Muscle layer of duodenum (tissue), 2 donors: Measurements from ENCODE around the gene GP9.

Experiments used
- H3K27ac ChIP-seq: one replicate; pipeline ENCODE4 v1.7.0; 2013; ENCODE audit warnings: mild to moderate bottlenecking, low read length
- H3K27me3 ChIP-seq: one replicate; pipeline ENCODE4 v1.7.0; 2013; ENCODE audit warnings: low read depth, mild to moderate bottlenecking, control low read depth, low read length
- H3K36me3 ChIP-seq, 2 donors: one replicate each; pipeline ENCODE4 v1.7.0; 2013; ENCODE audit warnings: low read length in 2 of 2, control low read depth in 1 of 2, mild to moderate bottlenecking in 1 of 2; ENCODE audit not compliant: insufficient read depth in 2 of 2, control insufficient read depth in 1 of 2
- H3K4me1 ChIP-seq, 2 donors: one replicate each; pipeline ENCODE4 v1.7.0; 2013; ENCODE audit warnings: low read length in 2 of 2, mild to moderate bottlenecking in 2 of 2, control low read depth in 1 of 2, moderate library complexity in 1 of 2; ENCODE audit not compliant: insufficient read depth in 2 of 2, control insufficient read depth in 1 of 2
- H3K4me3 ChIP-seq, 2 donors: one replicate each; pipeline ENCODE4 v1.7.0; 2013; ENCODE audit warnings: low read length in 2 of 2, low read depth in 1 of 2, mild to moderate bottlenecking in 1 of 2
- H3K9me3 ChIP-seq, 2 donors: one replicate each; pipeline ENCODE4 v1.7.0; 2013; ENCODE audit warnings: low read length in 2 of 2, control low read depth in 1 of 2, mild to moderate bottlenecking in 1 of 2; ENCODE audit not compliant: control insufficient read depth in 1 of 2
- donor health status: healthy.

GP9 gene

GRCh38 chr3:129020691-129021090 lies 39.9 kb upstream of the GP9 start:
- Histone ChIP-seq H3K27ac (no peak overlapping the region), H3K4me3 (no peak overlapping the region), H3K27me3 (no peaks in the 10 kb centered on the region), H3K4me1 (peaks cover 6 to 14% of the 10 kb centered on the region in 2 donors), H3K9me3 (no peaks in the 10 kb centered on the region), H3K36me3 (no peaks in the 10 kb centered on the region)

- Histone ChIP-seq H3K4me1 (peaks cover 1 to 9% of the 10 kb centered on the region in 2 donors), H3K27me3 (no peaks in the 10 kb centered on the region), H3K36me3 (no peaks in the 10 kb centered on the region), H3K27ac (no peak overlapping the region), H3K4me3 (no peak overlapping the region), H3K9me3 (no peaks in the 10 kb centered on the region)
Observed at GRCh38 chr3:129021140-129021551, 39.4 kb upstream of the GP9 start.

DNA sequence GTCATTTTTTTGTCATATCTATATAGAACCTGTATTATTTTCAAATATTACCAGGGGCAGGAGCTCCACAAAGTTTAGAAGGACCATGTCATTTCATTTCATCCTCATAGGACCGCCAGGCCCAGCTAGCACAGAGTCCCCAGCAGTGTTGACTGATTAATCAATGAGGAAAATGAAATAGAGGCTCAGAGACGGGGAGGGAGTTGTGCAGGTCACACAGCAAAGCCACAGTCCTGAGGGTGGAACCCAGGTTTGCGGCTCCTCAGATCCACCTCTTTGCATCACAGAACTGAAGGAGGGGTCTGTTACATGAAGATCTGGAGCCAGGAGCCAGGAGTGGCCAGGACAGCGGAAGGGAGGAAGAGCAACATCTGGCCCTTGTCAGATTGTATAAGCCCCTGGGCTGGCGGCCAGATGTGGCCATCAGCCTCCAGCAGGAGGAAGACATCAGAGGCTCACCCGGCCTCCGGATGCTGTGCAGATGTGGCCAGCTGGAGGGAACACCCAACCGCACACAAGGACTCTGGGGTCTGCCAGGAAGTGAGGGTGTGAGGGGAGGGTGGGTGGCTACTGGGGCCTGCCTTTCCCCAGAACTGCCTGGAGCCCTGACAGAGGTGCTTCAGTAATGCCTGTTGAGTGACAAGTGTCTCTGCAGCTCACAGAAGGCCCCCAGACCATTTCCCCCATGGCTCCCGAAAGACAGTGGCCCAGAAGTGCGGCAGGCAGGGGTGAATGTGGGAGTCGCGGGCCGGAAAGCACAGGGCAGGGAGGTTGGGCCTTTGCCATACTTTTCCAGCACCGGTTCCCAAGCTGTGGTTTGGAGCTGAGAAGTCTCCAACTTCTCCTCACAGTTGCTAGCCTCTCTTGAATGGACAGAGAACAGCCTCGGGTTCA lies 38.2 kb upstream of the GP9 start:
- no peak overlapping the region for H3K27ac ChIP-seq
- no peak overlapping the region for H3K4me3 ChIP-seq
- H3K27me3 ChIP-seq = no peaks in the 10 kb centered on the region
- no peaks in the 10 kb centered on the region for H3K9me3 ChIP-seq
- no peaks in the 10 kb centered on the region for H3K36me3 ChIP-seq
- peaks cover 0 to 8% of the 10 kb centered on the region in 2 donors for H3K4me1 ChIP-seq

GRCh38 chr3:129023008-129023358 lies 37.6 kb upstream of the GP9 start:
- H3K27ac ChIP-seq = no peak overlapping the region
- H3K4me3 ChIP-seq = no peak overlapping the region
- no peaks in the 10 kb centered on the region for H3K36me3 ChIP-seq
- no peaks in the 10 kb centered on the region for H3K9me3 ChIP-seq
- H3K27me3 ChIP-seq = no peaks in the 10 kb centered on the region
- peaks cover 0 to 8% of the 10 kb centered on the region in 2 donors for H3K4me1 ChIP-seq

DNA sequence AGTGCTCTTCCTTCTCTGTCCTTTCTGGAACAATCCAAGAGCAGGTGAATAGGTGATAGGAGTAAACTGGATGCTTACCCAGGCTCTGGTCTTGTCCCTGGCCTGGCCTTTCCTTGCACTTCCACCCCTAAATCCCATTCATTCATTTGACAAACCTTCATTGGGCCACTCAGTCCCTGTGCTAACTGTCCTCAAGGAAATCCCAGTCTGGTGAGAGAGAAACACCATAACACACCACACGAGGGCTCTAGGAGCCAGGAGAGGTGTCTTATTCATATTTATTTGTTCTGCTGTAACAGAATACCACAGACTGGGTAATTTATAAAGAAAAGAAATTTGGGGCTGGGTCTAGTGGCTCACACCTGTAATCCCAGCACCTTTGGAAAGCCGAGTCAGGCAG lies 36.7 kb upstream of the GP9 start:
- no peak overlapping the region for H3K27ac ChIP-seq
- H3K36me3 ChIP-seq = no peaks in the 10 kb centered on the region
- H3K27me3 ChIP-seq = no peaks in the 10 kb centered on the region
- no peak overlapping the region for H3K4me3 ChIP-seq
- H3K4me1 ChIP-seq = peaks cover 0 to 8% of the 10 kb centered on the region in 2 donors
- H3K9me3 ChIP-seq = no peaks in the 10 kb centered on the region

DNA sequence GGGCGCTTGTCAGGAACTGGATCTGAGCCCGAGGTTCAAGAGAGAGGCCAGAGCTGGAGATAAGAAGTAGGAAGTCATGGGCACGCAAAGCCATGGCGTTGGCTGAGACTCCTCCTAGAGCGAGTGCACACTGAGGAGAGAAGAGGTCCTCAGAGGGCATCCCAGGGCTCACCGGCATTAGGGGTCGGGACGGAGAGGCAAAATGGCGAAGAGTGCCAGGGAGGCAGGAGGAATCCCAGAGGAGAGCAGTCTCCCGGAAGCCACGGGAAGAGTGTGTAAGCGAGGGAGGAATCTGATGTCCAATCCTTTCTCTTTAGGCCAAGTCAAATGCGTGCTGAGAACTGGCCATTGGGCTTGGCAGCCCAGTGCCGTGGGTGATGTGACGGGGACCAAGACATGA lies 35.5 kb upstream of the GP9 start:
- no peaks in the 10 kb centered on the region for H3K36me3 ChIP-seq
- no peak overlapping the region for H3K4me3 ChIP-seq
- peaks cover 0 to 8% of the 10 kb centered on the region in 2 donors for H3K4me1 ChIP-seq
- H3K27me3 ChIP-seq = no peaks in the 10 kb centered on the region
- no peak overlapping the region for H3K27ac ChIP-seq
- no peaks in the 10 kb centered on the region for H3K9me3 ChIP-seq

- H3K36me3 ChIP-seq = no peaks in the 10 kb centered on the region
- H3K4me3 ChIP-seq = no peak overlapping the region
- no peak overlapping the region for H3K27ac ChIP-seq
- peaks cover 0 to 8% of the 10 kb centered on the region in 2 donors for H3K4me1 ChIP-seq
- H3K9me3 ChIP-seq = peaks cover 0 to 2% of the 10 kb centered on the region in 2 donors
- no peaks in the 10 kb centered on the region for H3K27me3 ChIP-seq
Observed at GRCh38 chr3:129025691-129026435, 34.7 kb upstream of the GP9 start.

DNA sequence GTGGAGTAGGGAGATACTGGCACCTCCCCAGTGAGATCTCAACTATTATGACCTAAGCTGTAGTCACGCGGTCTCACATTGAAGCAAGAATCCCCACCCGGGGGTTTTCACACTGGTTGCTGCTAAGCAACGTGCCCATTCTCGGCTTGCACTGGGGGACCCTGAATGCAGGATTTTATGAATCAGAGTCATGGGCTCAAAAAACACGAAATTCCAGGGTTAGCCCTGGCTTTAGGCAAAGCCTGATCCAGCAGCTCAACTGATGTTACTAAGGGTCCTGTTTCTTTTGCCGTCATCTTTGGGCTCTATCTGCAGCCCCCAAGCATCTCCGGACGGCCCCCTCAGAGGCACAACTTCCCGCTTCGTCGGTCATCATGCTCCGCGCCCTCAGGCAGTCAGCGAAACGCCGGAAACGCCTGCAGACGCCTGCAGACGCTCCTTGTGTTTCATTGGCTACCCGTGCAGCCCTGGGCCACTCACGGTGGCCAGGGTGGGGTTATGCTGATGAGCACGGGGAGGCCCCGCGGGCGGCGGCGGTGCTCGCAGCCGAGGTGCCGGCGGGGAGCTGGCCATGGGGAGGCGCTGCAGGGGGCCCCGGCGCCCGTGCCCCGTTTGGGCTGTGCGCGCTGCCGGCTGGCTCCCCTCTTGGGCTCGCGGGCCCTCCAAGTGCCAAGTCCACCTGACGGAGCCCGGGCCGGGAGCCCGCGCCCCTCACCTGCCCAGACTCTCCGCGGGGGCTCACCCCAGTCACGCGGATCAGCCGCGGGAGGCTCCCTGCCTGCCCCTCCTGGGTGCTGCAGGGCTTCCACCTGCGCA lies 33.6 kb upstream of the GP9 start:
- Histone ChIP-seq H3K4me1 (peaks cover 4 to 8% of the 10 kb centered on the region in 2 donors), H3K27me3 (no peaks in the 10 kb centered on the region), H3K27ac (peak overlapping the region; percentile 39), H3K4me3 (peak overlapping the region; percentile 58 to 68), H3K9me3 (peaks cover 0 to 2% of the 10 kb centered on the region in 2 donors), H3K36me3 (no peaks in the 10 kb centered on the region)

GRCh38 chr3:129027544-129027880 lies 33.1 kb upstream of the GP9 start:
- Histone ChIP-seq H3K4me1 (peaks cover 5 to 8% of the 10 kb centered on the region in 2 donors), H3K36me3 (no peaks in the 10 kb centered on the region), H3K9me3 (peaks cover 0 to 2% of the 10 kb centered on the region in 2 donors), H3K4me3 (peak overlapping the region; percentile 30 to 68), H3K27me3 (no peaks in the 10 kb centered on the region), H3K27ac (no peak overlapping the region)

DNA sequence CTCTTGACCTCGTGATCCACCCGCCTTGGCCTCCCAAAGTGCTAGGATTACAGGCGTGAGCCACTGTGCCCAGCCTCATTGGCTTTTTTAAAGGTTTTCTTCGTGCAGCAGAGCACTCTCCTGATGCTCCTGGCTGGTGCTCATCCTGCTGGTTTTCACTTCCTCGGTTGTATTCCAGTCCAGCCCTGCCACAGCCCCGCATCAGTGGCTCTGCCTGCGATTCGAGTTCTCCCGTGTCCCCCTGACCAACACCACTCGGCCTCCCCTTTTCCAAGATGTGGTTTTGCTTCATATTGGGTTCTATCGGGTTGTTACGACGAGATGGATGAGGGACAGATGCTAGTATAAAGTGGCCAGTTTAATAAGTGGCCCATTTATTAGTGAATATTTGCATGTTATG lies 31.7 kb upstream of the GP9 start:
- H3K27me3 ChIP-seq = no peaks in the 10 kb centered on the region
- H3K36me3 ChIP-seq = no peaks in the 10 kb centered on the region
- H3K27ac ChIP-seq = no peak overlapping the region
- H3K4me3 ChIP-seq = no peak overlapping the region
- H3K9me3 ChIP-seq = peaks cover 0 to 2% of the 10 kb centered on the region in 2 donors
- peaks cover 8 to 9% of the 10 kb centered on the region in 2 donors for H3K4me1 ChIP-seq

GRCh38 chr3:129030611-129031010 lies 30.0 kb upstream of the GP9 start:
- no peak overlapping the region for H3K4me3 ChIP-seq
- peaks cover 5 to 20% of the 10 kb centered on the region in 2 donors for H3K4me1 ChIP-seq
- peaks cover 0 to 2% of the 10 kb centered on the region in 2 donors for H3K9me3 ChIP-seq
- H3K27me3 ChIP-seq = no peaks in the 10 kb centered on the region
- H3K36me3 ChIP-seq = no peaks in the 10 kb centered on the region
- H3K27ac ChIP-seq = no peak overlapping the region
